ENCODE results near the gene CDH12. TPM values are rescaled to one million over a fixed set of nuclear protein-coding genes. Genes with fewer than 3 reads are reported as not detected.

Gene CDH12
- total and polyA plus RNA-seq, 10 donors: 0.32 TPM; not detected in 9

DNA sequence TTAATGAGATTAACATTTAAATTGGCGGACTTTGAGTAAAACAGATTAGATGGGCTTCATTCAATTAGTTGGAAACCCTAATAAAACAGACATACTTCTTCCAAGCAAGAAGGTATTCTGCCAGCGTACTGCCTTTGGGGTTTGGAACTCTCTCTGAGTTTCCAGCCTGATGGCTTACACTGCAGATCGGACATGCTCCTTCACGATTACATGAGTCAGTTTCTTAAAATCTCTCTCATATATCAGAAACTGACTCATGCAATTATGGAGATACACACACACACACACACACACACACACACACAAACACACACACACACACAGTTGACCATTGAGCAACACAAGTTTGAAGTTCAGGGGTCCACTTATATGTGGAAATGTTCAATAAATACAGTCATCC lies 789.4 kb downstream of the CDH12 start:
- Histone ChIP-seq H3K4me3 (no peak overlapping the region), H3K4me1 (no peaks in the 10 kb centered on the region), H3K9me3 (peaks cover 0 to 5% (median 0%) of the 10 kb centered on the region in 8 donors), H3K36me3 (no peaks in the 10 kb centered on the region), H3K27me3 (replicated peaks in 1 of 7) (no peaks in the 10 kb centered on the region), H3K27ac (no peak overlapping the region)
- WGBS, 5 donors: 83 to 91% (median 87%) methylated on average over 4 of the region's 4 CpGs
- no peak for DNase-seq
- TF ChIP-seq POLR2A (IDR thresholded peaks at IDR 0.05): no peak
- no peak for TF ChIP-seq POLR2AphosphoS5 (IDR thresholded peaks at IDR 0.05)
- TF ChIP-seq CTCF (IDR thresholded peaks at IDR 0.05 in 8 of 11, conservative IDR thresholded peaks at IDR 0.05 in 3 of 11): no peak
- intact Hi-C loops (cut with DNase I; ENCODE audit: low total_unique reads): no loop called here

DNA sequence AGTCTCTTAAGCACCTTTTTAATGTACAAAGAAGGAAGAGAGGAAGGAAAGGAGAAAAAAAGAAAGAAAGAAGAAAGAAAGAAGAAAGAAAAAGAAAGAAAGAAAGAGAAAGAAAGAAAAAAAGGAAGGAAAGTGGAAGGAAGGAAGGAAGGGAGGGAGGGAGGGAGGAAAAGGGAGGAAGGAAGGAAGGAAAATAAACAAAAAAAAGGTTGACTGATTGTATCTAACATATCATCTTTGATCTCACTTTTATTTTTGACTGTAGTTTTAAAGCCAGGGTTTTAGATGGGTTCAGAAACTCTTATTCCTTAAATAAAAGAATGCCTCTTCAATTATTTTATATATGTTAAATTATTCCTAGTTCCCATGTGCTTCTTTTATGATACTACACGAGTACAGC lies 794.5 kb downstream of the CDH12 start:
- Histone ChIP-seq H3K4me1 (no peaks in the 10 kb centered on the region), H3K4me3 (no peak overlapping the region), H3K27me3 (replicated peaks in 1 of 7) (no peaks in the 10 kb centered on the region), H3K27ac (no peak overlapping the region), H3K9me3 (no peaks in the 10 kb centered on the region), H3K36me3 (no peaks in the 10 kb centered on the region)
- whole genome bisulfite sequencing, 5 donors: 40 to 66% (median 44%) methylated on average over 1 of the region's 1 CpG
- DNase-seq: no peak
- TF ChIP-seq POLR2AphosphoS5 (IDR thresholded peaks at IDR 0.05) (no peak), CTCF (IDR thresholded peaks at IDR 0.05 in 8 of 11, conservative IDR thresholded peaks at IDR 0.05 in 3 of 11) (no peak), POLR2A (IDR thresholded peaks at IDR 0.05) (no peak)
- intact Hi-C loops (cut with DNase I; ENCODE audit: low total_unique reads): no loop called here

GRCh38 chr5:22057012-22057411 lies 796.1 kb downstream of the CDH12 start:
- H3K27ac ChIP-seq: no peak overlapping the region
- no peaks in the 10 kb centered on the region for H3K4me1 ChIP-seq

GRCh38 chr5:22056601-22057000 lies 796.5 kb downstream of the CDH12 start:
- Histone ChIP-seq H3K4me3 (no peak overlapping the region), H3K4me1 (no peaks in the 10 kb centered on the region), H3K27me3 (replicated peaks in 1 of 7) (no peaks in the 10 kb centered on the region), H3K27ac (no peak overlapping the region), H3K9me3 (no peaks in the 10 kb centered on the region), H3K36me3 (no peaks in the 10 kb centered on the region)
- intact Hi-C loops (cut with DNase I; ENCODE audit: low total_unique reads): no loop called here
- no peak for TF ChIP-seq POLR2AphosphoS5 (IDR thresholded peaks at IDR 0.05)
- no peak for TF ChIP-seq POLR2A (IDR thresholded peaks at IDR 0.05)
- no peak for TF ChIP-seq CTCF (IDR thresholded peaks at IDR 0.05 in 8 of 11, conservative IDR thresholded peaks at IDR 0.05 in 3 of 11)
- 77 to 85% (median 83%) methylated on average over 4 of the region's 4 CpGs for WGBS, 5 donors
- DNase-seq: no peak

More at GRCh38 chr5:22057012-22057411, 796.1 kb downstream of the CDH12 start:
- no peaks in the 10 kb centered on the region for H3K9me3 ChIP-seq
- TF ChIP-seq POLR2AphosphoS5 (IDR thresholded peaks at IDR 0.05) (no peak), POLR2A (IDR thresholded peaks at IDR 0.05) (no peak), CTCF (IDR thresholded peaks at IDR 0.05 in 8 of 11, conservative IDR thresholded peaks at IDR 0.05 in 3 of 11) (no peak)
- no peaks in the 10 kb centered on the region for H3K36me3 ChIP-seq
- no peak for DNase-seq
- intact Hi-C loops (cut with DNase I; ENCODE audit: low total_unique reads): no loop called here
- no peaks in the 10 kb centered on the region for H3K27me3 ChIP-seq (replicated peaks in 1 of 7)
- no peak overlapping the region for H3K4me3 ChIP-seq
